ENCODE data around the gene LRCH2. TPM values are rescaled to one million over a fixed set of nuclear protein-coding genes. Genes with fewer than 3 reads are reported as not detected.
"Not testable (repeated sequence)": the region's sequence is repeated elsewhere in the genome, so short reads cannot be mapped to it uniquely, and the experiment has no call there.

LRCH2 gene
- total and polyA plus RNA-seq, 10 donors: 0.39 to 4.0 (median 2.8) TPM

GRCh38 chrX:115214151-115214550 is 19.7 kb downstream of the LRCH2 start:
- TF ChIP-seq POLR2AphosphoS5 (IDR thresholded peaks at IDR 0.05) (no peak), POLR2A (IDR thresholded peaks at IDR 0.05) (no peak), CTCF (IDR thresholded peaks at IDR 0.05 in 8 of 11, conservative IDR thresholded peaks at IDR 0.05 in 3 of 11) (no peak)
- Histone ChIP-seq H3K4me1 (no peaks in the 10 kb centered on the region), H3K9me3 (peaks cover 0 to 10% (median 0%) of the 10 kb centered on the region in 8 donors), H3K4me3 (no peak overlapping the region), H3K36me3 (no peaks in the 10 kb centered on the region), H3K27me3 (replicated peaks in 1 of 7) (no peaks in the 10 kb centered on the region), H3K27ac (no peak overlapping the region)
- intact Hi-C loops (cut with DNase I; ENCODE audit: low total_unique reads): no loop called here
- DNase-seq: no peak
- 69 to 100% (median 84%) methylated on average over 1 of the region's 1 CpG for WGBS, 5 donors

GRCh38 chrX:115209547-115209946 is 24.3 kb downstream of the LRCH2 start:
- H3K36me3 ChIP-seq; intact Hi-C loops (cut with DNase I; ENCODE audit: low total_unique reads); DNase-seq: not testable (repeated sequence)

GRCh38 chrX:115204040-115204439 is 29.9 kb downstream of the LRCH2 start:
- no peak overlapping the region for H3K27ac ChIP-seq
- no peak for DNase-seq
- intact Hi-C loops (cut with DNase I; ENCODE audit: low total_unique reads): no loop called here
- no peak overlapping the region for H3K4me3 ChIP-seq
- TF ChIP-seq POLR2A (IDR thresholded peaks at IDR 0.05) (no peak), POLR2AphosphoS5 (IDR thresholded peaks at IDR 0.05) (no peak), CTCF (IDR thresholded peaks at IDR 0.05 in 8 of 11, conservative IDR thresholded peaks at IDR 0.05 in 3 of 11) (no peak)
- H3K36me3 ChIP-seq: no peaks in the 10 kb centered on the region
- H3K4me1 ChIP-seq: no peaks in the 10 kb centered on the region
- peaks cover 4 to 41% (median 14%) of the 10 kb centered on the region in 8 donors for H3K9me3 ChIP-seq
- H3K27me3 ChIP-seq (replicated peaks in 1 of 7): no peaks in the 10 kb centered on the region
- WGBS, 5 donors: 60 to 83% (median 73%) methylated on average over 1 of the region's 1 CpG

More at GRCh38 chrX:115209547-115209946, 24.3 kb downstream of the LRCH2 start:
- not testable (repeated sequence) for H3K27me3 ChIP-seq (replicated peaks in 1 of 7); H3K9me3 ChIP-seq; H3K4me1 ChIP-seq; H3K4me3 ChIP-seq; H3K27ac ChIP-seq

- H3K27me3 ChIP-seq (replicated peaks in 1 of 7): no peaks in the 10 kb centered on the region
- 92 to 98% (median 93%) methylated on average over 20 to 35 of the region's 35 CpGs for WGBS, 5 donors
- intact Hi-C loops (cut with DNase I; ENCODE audit: low total_unique reads): no loop called here
Measured at GRCh38 chrX:115192244-115192700, 41.6 kb downstream of the LRCH2 start.

More at GRCh38 chrX:115192244-115192700, 41.6 kb downstream of the LRCH2 start:
- no peak overlapping the region for H3K27ac ChIP-seq
- peaks cover 0 to 21% (median 15%) of the 10 kb centered on the region in 8 donors for H3K9me3 ChIP-seq
- H3K4me1 ChIP-seq: no peaks in the 10 kb centered on the region
- DNase-seq: no peak
- H3K4me3 ChIP-seq: no peak overlapping the region
- TF ChIP-seq POLR2AphosphoS5 (IDR thresholded peaks at IDR 0.05) (no peak), POLR2A (IDR thresholded peaks at IDR 0.05) (no peak), CTCF (IDR thresholded peaks at IDR 0.05 in 8 of 11, conservative IDR thresholded peaks at IDR 0.05 in 3 of 11) (no peak)
- H3K36me3 ChIP-seq: no peaks in the 10 kb centered on the region
